ENCODE results near the gene SKAP2.

DNA sequence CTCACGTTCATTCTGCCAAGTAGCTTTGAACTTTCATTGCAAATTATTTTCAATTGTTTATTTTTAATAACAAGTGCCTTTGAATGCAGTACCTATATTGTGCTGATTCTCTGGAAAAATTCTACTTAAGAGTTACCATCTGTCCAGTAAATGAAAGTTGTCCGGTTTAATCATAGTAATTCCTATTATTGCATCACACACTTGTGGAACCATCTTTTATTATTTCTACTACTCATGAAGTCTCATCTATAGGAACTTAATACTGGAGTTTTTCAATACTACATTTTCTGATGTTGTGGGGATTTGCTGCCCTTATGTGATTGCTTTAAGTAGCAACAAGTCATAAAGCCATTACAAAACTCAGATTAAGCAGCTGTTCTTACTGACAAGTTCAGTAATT, 16.5 kb upstream of the SKAP2 start:
- TF ChIP-seq, protein P1, sequence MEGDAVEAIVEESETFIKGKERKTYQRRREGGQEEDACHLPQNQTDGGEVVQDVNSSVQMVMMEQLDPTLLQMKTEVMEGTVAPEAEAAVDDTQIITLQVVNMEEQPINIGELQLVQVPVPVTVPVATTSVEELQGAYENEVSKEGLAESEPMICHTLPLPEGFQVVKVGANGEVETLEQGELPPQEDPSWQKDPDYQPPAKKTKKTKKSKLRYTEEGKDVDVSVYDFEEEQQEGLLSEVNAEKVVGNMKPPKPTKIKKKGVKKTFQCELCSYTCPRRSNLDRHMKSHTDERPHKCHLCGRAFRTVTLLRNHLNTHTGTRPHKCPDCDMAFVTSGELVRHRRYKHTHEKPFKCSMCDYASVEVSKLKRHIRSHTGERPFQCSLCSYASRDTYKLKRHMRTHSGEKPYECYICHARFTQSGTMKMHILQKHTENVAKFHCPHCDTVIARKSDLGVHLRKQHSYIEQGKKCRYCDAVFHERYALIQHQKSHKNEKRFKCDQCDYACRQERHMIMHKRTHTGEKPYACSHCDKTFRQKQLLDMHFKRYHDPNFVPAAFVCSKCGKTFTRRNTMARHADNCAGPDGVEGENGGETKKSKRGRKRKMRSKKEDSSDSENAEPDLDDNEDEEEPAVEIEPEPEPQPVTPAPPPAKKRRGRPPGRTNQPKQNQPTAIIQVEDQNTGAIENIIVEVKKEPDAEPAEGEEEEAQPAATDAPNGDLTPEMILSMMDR (IDR thresholded peaks at IDR 0.05): no peak
- TF ChIP-seq POLR2A (IDR thresholded peaks at IDR 0.05): no peak

Data from lower leg skin (tissue), 3 donors.